NOMO-1 treated with DMSO at 0.1 percent for 48 hours (cell line): ENCODE data around the gene SNAPC1.

Source experiments
- DNase-seq: peaks from one replicate; lab custom pipeline; 2025; ENCODE audit not compliant: unreplicated experiment; lab: John Stamatoyannopoulos, UW

The SNAPC1 gene

DNA sequence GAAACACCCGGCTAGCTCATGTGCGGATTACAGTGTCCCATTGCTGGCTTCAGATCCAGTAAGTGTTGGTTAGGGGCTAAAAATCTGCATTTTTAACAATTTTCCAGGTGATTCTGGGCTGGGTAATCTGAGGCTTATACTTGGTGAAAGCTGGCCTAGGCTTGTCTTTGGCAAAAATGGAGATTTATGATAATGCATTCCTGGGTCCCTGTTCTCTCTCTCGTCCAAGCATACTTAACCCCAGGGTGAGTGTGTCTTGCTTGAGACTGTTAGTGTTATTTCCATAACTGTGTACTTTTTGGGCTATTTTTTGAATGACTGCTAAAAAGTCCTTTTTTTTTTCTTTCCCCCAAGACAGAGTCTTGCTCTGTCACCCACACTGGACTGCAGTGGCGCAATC is 43.2 kb downstream of the SNAPC1 start:
- DNase-seq = no peak

DNA sequence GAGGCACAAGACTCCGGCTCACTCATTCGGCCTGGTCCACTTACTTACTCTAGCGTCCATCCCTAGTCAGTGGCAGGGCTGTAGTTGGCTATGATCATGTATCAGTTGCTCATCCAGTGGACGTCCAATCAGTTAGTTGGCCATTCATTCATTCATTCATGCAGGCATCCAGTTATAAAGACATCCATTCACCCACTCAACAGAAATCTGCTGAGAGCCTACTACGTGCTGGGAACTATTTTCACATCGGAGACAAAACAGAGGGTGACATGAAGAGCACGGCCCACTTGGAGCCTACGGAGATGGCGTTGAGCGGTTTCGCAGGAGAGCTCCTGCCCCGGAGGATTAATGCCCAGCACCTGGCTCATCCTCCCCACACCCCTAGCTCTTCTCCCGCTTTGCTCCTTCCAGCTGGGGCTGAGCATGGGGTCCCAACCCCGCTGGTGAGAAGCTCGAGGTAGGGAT is 49.7 kb downstream of the SNAPC1 start:
- DNase-seq = no peak

DNA sequence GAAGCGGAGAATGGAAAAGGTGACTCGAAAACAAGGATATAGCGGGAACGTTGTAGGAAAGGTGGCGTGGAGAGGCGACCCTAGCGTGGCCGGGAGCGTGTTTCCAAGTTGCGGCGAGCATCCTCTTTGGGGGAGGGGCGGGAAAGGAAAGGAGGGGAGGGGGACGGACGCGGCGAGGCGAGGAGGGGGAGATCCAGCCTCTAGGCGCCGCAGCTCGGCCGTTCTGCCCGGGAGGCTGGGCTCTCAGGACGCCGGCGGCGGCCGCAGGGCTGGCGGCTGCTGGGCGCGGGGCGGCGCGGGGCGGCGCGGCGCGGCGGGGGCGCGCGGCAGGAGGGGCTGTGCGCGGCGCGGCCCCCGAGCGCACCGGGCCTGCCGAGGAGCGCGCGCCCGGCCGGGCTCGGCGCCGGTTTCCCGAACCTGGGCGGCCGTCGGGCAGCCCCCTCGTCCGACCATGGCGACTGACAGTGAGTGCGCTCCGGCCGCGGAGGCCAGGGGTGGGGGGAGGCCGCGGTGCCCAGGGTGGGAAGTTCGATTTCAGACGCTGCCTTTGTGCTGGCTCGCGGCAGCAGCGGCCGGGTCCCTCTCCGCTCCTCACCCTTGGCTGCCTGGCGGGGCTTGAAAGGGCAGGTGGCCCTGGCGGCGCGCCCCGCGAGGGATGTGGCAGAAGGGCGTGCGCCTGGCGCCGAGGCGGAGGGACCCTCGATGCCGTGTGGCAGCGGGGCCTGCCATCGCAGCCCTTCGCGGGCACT is 50.3 kb downstream of the SNAPC1 start, which contains the start of gene SYT16:
TSS of gene SYT16 (plus strand) at position 357 of the 749 bp plus-strand sequence.
- no peak for DNase-seq

DNA sequence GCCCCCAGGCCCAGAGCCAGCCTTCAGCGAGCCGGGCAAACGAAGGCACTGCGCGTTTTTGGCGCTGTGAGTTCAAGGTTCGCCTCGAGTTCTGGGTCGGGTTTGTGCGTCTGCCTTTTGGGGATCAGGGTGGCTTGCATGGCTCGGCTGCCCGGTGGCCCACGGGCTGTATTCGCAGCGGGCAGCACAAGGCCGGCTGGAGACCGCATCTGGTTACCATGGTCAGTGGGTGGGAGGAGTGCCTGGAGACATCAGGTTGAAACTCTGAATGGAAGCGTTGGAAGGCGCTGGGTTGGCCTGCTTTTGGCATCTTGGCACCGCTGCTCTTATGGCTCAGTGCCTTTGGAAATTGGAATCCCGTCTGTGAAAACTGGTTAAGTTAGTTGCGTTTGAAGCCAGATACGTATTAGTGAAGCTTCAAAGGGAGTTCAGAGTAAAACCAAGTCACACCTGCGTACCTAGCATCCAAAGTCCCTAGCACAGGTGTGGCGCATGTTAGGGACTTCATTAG is 50.9 kb downstream of the SNAPC1 start:
- DNase-seq = no peak

DNA sequence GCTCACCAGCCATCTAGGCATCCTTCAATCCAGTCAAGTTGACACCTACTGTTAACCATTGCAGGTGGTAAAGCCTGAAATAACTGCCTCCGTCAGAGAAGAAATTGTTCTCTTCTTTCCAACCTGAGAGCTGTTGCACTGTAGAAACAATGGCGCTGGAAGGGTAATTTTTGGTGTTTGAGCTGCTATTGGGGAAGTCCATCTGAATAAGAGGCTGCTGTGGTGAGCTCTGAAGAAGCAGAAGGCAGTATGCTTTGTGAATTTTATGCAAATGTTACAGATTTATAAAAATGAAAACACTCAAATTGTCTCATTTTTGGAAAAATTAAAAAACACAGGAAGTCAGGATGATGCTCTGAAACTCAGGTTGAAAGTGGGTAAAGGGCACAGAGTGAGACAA is 60.2 kb downstream of the SNAPC1 start:
- DNase-seq = no peak

DNA sequence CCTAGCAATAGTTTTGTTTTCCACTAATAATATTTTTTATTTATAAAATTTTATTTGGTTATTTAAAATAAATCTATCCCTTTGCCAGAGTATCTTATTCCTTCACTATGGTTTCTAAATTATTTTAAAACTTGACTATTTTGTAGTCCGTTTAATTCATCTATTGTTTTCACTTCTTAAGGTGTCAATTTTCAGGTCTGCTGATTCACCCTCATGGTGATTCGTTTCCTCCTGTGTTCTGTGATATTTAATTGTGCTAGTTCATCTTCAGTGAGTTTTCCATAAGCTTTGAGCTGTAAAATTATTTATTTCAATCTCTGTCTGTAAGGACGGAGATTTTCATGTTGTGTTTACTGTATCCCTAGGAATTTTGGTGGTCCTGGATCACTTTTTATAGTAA is 70.6 kb downstream of the SNAPC1 start:
- DNase-seq = no peak

DNA sequence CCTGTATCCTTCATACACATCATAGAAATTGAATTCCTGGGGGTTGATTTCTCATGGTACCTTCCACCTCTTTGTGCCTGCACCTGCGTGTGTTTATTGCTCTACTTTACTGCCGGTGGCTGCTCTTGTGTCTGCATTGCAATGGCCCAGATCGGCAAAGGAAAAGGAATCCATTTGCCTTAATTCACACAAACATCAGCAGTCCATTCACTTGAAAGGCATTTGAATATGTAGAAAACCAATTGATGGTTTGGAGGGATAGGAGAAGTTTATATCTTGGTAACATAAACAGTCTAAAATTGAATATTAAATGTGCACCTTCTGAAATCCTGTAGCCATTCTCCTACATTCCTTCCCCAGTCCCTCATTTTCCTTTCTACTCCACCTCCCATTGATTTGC is 74.0 kb downstream of the SNAPC1 start:
- no peak for DNase-seq

DNA sequence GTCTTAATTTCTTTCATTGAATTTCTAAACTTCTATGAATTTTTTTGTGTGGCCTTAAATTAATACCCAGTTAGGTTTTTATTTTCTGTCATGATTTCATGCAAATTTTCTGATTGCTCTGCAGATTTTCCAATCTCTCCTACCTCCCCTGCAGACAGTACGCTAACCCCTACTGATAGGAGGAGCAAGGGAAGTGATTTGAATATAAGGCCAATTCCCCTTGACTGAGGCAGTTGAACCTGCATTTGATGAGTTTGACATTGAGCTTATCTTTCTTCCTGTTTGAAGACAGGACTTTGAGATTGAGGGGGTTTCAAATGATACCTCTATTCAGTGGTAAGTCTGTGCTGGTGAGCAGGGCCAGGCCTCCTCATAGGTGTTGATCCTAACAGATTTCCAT is 74.6 kb downstream of the SNAPC1 start:
- no peak for DNase-seq

DNA sequence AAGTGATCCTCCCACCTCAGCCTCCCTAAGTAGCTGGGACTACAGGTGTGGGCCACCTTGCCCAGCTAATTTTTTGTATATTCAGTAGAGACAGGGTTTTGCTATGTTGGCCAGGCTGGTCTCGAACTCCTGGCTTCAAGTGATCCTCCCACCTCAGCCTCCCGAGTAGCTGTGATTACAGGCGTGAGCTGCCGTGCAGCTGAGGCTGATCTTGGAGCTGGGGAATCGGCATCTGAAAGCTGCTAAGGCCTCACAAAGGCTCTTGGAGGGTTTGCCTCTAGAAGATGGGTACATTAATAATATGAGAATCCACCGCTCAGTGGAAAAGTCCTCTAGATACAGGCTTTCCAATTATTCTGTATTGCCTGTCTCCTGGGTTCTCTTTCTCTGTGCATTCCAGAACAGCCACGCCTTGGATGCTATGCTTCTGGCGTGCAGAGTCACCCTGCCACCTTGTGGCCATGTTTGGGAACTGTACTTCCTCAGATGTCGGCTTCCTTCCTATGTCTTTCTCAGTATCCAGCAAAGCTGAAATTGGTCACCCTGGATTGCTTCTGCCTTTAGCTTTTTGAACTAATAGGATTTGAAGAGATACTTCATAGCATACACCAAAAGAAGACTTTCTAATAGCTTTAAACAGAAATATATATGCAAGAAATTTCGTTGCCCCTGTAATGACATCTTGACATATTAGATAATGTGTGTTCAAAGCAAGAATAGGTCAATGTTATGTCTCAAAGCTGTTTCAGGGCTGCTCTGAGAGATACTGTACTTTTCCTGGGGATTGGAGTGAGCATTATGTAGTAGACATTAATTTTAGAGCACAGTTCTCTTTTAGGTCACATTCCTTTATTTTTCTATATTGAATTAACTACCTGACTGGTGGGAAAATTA is 75.4 kb downstream of the SNAPC1 start:
- peak; percentile 53 for DNase-seq

DNA sequence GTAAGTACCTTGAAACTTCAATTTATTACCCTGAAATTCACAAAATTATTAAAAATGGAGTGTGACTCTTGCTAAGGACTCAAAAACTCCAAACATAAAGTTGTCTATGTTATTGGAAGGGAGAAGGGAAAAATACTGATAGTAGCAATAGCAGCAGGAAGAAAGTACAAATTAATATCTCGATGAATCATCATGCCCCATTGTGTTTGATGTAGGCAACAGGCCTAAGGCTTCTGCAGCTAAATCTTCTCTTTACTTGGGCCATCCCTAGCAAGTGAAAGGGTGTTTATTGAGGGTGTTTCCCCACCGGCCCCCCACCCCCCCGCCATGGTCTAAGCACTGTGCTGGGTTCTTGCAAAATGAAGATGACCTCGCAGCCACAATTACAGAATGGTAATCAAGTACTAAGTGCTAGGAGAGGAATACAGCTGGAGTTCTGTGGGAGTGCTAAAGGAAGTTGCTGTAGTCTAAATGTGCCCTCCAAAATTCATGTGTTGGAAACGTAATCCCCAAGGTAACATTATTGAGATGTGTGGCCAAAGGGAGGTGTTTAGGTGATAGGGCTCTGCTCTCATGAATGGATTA is 76.5 kb downstream of the SNAPC1 start:
- DNase-seq = no peak

DNA sequence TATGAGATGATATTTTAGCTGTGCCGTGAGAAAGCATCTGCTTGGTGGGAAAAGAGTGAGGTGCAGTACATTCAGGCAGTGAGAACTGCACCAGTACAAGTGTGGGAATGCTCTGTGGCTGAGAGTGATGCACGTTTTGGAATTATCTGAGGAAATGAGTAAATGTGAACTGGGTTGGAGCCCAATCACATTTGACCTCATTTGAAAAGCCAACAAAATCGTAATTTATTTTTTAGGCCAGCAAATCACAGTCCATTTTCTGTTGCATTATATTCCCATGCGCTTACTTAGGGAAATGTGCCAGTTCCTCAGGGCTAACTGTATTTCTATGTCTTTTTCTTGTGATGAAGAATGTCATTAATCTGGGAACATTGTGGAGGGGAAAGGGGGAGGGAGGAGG is 77.3 kb downstream of the SNAPC1 start:
- DNase-seq = no peak

DNA sequence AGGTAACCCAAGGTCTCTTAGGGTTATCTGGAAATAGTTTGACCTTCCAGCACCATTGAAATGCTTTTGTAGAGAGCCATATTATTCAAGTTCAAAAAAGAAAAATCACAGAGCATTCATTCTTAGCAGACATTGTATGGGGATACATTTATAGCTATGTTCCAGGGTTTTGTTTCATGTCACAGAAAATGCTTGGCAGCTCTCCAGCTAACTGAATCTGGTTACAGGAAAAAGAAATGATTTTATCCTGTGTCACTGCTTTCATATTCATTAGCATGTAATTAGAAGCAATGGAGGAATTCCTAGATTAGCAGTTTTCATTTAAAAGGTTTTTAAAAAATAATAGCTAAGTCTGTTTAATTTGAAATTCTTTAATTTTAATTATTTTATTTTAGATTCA is 78.9 kb downstream of the SNAPC1 start:
- DNase-seq = no peak
